ENCODE measurements around the gene OXSR1.

DNA sequence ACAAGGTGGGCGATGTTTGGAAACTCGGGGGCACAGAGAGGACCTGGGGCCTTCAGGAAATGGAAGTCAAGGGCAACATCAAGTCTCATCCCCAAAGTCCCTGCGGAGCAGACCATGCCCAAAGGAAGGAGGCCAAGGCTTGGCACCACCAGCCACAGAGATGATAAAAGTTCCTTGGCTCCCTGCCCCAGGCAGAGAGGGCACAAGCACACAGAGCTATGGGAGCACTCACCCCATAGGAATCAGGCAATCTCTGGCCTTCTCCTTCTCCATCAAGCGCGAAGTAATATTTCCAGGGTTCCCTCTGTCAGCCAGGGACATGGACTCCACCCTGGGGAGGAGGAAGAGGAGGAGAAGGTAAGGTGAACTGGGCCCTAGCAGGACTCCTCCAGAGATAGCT lies 36.3 kb upstream of the OXSR1 start:
- TF ChIP-seq EZH2 (IDR thresholded peaks at IDR 0.05; ENCODE audit: borderline replicate concordance, low read length): no peak
- TF ChIP-seq, protein P1, sequence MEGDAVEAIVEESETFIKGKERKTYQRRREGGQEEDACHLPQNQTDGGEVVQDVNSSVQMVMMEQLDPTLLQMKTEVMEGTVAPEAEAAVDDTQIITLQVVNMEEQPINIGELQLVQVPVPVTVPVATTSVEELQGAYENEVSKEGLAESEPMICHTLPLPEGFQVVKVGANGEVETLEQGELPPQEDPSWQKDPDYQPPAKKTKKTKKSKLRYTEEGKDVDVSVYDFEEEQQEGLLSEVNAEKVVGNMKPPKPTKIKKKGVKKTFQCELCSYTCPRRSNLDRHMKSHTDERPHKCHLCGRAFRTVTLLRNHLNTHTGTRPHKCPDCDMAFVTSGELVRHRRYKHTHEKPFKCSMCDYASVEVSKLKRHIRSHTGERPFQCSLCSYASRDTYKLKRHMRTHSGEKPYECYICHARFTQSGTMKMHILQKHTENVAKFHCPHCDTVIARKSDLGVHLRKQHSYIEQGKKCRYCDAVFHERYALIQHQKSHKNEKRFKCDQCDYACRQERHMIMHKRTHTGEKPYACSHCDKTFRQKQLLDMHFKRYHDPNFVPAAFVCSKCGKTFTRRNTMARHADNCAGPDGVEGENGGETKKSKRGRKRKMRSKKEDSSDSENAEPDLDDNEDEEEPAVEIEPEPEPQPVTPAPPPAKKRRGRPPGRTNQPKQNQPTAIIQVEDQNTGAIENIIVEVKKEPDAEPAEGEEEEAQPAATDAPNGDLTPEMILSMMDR (conservative IDR thresholded peaks at IDR 0.05 in 1 of 2, IDR thresholded peaks at IDR 0.05 in 1 of 2; ENCODE audit: extremely low read depth in 1 of 2, insufficient read depth in 1 of 2, low read depth in 1 of 2, low read length in 2 of 2): no peak

Data from mammary epithelial cell (primary cell).